HG02970 (cell line): Measurements from ENCODE around the gene SS18L1.
"Not testable (repeated sequence)": the region's sequence is repeated elsewhere in the genome, so short reads cannot be mapped to it uniquely, and the experiment has no call there.

Source experiments
- ATAC-seq: cut with Tn5 transposase; IDR thresholded peaks from one replicate; pipeline ENCODE4 v1.9.1; 2021; ENCODE audit warnings: mild to moderate bottlenecking, moderate library complexity, moderate number of reproducible peaks; ENCODE audit not compliant: unreplicated experiment, low FRiP score

The SS18L1 gene, protein sequence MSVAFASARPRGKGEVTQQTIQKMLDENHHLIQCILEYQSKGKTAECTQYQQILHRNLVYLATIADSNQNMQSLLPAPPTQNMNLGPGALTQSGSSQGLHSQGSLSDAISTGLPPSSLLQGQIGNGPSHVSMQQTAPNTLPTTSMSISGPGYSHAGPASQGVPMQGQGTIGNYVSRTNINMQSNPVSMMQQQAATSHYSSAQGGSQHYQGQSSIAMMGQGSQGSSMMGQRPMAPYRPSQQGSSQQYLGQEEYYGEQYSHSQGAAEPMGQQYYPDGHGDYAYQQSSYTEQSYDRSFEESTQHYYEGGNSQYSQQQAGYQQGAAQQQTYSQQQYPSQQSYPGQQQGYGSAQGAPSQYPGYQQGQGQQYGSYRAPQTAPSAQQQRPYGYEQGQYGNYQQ

DNA sequence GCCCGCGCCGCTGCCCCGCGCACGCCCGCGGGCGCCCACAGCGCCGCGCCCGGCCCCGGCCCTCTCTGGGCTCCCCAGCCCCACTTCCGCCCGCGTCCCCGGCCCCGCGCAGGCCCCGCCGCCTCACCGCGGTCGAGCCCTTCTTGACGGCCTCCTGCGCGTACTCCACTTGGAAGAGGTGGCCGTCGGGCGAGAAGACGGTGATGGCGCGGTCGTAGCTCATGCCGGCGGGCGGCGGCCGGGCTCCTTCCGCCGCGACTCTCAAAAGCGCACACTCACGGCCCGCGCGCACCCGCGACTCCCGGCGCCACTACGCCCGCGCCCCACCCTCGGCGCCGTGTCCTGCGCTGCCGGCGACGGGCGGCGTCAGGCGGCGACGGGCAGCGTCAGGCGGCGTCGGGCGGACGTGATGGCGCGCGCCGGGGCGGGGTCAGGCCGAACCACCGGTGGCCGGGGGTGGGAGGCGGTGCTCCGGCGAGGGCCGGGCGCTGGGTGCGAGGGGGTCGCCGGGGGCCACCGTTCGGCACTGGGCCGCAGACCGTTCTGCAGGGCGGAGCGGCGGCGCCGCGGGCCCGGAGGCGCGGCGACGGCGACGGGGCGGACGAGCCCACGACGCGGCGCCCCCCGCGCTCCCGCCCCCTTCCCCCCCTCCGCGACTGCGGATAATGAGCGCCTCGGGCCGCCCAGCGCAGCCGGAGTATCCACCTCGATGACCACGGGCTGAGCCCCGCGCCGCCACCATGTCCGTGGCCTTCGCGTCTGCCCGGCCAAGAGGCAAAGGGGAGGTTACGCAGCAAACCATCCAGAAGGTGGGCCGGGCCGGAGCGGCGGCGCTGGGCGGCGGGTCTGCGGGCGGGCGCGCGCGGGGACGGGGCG lies at the start of gene SS18L1, which contains the start of gene PSMA7:
Gene SS18L1, plus strand, starts transcription at position 689 of the 876 bp plus-strand sequence. Its CDS starts 52 bp downstream, at position 741.
Gene PSMA7, minus strand, starts transcription at position 314 of the 876 bp plus-strand sequence. Its CDS starts 91 bp downstream, at position 223.
- peak; percentile 73 for ATAC-seq

DNA sequence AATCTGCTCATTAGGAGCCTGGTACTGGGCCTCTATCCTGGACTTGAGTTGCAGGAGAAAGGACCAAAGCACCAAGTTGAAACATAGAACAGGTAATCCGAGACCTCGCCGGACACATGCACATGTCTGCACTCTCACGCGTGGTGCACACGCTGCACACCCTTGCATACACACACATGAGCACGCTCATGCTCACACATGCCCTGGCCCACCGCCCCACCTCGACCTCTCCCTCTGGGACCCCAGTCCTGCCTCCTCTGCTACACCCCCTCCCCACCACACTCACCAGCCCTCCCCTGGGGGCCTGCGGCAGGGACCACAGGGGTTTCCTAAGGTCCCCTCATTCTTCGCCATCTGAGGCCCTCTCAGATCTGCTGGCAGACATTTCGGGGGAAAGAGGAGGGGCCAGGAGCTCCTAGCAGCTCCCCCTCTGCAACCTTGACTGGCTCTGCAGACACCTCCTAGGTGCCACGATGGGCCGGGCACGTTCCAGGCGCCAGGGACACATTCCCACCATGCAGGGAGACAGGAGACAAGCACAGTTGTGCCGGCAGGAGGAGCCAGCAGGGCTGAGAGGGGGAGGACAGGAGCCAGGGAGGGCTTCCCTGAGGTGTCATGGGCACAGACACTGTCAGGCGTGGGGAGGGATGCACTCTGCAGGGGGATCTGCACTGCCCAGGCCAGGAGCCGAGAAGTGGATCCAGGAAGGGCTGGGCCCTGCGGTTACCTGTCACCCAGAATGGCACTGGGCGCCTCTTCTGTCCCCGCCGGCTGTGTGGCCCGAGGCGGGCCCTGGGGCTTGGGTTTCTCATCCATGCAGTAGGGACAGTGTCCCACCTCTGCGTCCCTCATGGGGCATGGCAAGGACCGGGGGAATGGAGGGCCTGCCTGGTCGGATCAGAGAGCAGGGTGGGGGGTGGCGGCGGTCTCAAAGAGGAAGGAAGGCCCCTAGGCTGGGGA lies 46.9 kb upstream of the SS18L1 start:
- no peak for ATAC-seq

DNA sequence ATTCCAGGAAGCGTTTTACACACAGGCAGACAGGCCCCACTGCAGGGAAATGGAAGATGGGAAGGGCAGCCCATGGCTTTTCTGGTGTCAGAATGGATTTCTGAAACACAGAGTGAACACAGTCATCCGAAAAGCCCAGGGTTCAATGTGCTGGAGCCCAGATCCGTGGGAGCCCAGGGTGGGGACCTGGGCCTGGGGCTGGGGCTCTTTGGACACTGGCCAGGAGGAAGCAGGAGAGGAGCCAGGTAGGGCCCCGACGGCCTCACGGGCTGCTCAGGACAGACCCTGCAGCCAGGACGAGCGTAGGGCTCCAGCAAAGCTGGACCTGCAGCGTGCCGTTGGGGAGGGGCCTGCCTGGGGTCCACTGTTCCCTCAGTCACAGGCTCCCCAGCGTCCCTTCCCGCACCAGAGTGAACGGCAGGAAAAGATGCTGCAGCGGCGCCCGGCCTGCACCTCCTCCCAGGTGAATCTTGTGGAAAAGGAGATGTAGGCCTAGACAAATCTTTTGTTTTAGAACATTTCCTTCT lies 45.6 kb upstream of the SS18L1 start:
- ATAC-seq, result no peak

DNA sequence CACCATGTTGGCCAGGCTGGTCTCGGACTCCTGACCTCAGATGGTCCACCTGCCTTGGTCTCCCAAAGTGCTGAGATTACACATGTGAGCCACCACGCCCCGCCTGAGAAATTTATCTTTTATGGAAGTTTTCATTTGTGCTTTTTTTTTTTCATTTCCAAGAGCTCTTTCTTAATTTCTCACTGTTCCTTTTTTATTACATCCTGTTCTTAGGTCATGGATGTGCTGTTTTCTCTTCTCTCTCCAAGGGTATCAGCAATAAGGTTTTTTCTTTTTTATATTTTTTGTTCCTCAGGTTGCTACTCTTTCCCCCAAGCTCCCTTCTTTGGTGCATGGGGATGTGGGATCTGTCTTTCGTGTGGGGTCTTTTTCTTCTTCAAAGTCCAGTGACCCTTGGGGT lies 42.5 kb upstream of the SS18L1 start:
- ATAC-seq, result no peak

DNA sequence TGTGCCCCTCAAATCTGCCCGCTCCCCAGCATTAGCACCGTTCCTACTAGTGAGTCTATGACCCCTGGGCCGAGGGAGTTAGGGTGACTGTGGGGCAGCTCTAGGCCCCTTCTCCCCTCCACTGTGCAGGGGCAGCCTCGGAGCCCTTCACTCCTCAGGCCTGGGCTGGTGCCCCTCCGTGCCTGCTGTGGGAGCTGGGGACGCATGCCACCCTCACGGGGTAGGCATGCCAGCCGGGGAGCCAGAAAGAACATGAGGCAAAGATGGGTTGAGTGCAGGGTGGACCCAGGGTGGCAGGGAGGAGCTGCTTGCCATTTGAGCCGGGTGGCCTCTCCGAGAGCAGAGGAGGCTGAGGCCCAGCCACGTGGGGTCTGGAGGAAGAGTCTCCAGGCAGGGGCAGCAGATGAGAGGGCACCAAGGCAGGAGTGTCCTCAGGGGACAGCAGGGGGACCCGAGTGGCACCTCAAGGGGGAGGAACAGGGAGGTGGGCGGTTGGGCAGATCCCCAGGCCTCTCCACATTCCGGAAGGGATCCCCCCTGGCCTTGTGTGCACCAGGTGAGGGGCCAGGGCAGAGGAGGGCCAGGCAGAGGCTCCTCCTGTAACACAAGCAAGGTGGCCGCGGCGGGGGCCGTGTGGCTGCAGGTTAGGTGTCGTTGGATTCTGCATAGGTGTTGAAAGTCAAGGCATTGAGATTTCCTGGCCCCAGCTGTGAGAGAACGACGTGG lies 39.9 kb upstream of the SS18L1 start:
- no peak for ATAC-seq

DNA sequence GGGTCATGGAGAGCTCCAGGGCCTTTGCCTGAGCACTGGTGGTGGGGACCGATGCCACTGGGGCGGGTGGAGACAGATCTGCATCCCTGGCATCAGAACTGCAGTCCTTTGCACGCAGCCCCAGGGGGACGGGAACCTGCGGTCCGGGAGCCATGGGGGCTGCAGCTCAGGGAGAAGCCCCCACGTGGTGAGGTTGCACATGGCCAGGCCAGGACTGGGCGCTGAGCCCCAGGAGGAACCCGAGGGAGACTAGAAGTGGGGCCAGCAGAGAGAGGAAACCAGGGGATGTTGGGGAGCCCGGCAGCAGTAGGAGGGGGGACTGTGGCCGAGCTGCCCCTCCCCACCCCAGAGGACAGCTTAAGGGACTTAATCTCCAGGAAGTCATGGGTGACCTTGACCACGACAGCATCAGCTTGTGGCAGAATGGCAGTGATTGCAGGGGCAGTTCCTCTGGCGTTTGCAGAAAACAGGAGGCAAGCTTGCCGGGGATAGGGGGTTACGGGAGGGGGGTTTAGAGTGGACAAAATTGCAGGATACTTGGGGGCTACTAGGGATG lies 39.3 kb upstream of the SS18L1 start:
- ATAC-seq, result no peak

DNA sequence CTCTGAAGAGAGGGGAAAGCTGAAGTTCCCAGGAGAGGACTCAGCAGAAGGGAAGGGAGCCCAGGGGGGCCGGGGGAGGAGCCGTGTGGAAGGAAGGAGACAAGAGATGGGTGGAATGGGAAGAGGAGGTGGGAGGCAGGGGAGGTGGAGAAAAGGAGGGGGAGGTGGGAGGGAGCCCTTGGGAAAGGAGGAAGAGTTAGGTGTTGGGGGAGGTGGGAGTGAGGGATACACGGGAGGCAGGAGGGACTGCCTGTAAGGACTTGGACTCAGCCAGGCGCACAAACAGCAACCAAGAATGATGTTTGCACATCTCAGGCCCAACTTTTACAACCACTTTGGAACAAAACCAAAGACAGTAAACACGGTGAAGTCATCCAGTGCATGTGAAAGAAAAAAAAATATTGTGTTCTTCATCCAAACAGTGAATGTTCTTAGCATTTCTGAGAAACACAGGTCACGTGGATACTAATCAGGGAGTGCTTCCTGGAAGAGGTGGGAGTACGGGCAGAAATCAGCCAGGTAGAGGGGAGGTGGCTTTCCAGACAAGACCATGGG lies 38.7 kb upstream of the SS18L1 start:
- no peak for ATAC-seq

DNA sequence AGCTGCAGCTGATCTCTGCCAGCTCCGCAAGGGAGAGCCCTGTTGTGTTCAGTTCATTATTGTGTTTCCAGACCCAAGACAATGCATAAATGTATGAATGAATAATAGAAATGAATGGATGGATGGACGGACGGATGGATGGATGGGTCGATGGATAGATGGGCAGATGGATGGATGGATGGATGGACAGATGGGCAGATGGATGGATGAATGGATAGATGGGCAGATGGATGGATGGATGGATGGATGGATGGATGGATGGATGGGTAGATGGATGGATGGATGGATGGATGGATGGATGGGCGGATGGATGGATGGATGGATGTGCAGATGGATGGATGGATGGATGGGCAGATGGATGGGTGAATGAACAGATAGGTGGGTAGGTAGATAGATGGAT lies 38.0 kb upstream of the SS18L1 start:
- no peak for ATAC-seq

DNA sequence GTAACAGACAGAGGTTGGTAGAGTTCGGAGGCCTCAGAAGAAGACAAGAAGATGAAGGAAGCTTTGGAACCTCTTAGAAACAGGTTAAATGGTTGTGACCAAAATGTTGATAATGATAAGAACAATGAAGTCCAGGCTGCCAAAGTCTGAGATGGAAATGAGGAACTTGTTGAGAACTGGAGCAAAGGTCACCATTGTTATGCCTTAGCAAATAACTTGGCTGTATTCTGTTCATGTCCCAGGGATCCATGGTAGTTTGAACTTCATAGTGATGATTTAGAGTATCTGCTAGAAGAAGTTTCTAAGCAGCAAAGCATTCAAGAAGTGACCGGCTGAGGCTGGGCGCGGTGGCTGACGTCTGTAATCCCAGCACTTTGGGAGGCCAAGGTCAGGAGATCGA lies 32.4 kb upstream of the SS18L1 start:
- no peak for ATAC-seq

DNA sequence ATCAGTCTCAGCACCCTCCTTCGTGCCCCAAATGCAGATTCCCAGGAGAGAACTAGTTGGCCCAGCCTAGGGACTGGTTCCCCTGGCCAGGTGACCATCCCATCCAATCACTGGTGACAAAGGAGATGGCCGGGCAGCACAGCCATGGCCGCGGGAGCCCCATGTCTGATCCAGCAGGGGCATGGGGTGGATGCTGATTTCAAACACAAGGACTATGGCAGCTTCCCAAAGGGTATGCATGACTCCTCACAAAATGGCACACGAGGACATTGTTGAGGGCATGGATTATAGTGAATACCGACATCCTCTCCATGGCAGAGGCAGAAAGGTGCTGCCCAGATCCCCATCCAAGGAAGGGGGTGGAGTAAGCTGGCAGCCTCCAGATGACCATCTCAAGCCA lies 31.2 kb upstream of the SS18L1 start:
- ATAC-seq, result no peak

DNA sequence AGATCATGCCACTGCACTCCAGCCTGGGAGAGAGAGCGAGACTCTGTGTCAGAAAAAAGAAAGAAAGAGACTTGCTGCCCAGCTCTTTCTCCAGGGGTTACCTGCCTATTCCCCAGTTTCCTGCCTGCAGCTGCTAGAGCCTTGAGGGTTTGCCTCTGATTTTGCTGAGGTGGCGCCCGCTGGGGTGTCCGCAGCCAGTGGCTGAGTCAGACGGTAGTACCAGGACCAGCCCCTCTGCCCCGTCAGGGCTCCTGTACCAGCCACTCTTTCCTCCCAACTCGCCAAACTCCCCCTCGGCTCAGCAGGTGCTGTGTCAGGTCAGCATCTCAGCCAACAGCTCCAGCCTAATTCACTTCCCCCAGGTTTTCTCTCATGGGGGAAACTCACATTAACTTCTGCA lies 28.7 kb upstream of the SS18L1 start:
- no peak for ATAC-seq

DNA sequence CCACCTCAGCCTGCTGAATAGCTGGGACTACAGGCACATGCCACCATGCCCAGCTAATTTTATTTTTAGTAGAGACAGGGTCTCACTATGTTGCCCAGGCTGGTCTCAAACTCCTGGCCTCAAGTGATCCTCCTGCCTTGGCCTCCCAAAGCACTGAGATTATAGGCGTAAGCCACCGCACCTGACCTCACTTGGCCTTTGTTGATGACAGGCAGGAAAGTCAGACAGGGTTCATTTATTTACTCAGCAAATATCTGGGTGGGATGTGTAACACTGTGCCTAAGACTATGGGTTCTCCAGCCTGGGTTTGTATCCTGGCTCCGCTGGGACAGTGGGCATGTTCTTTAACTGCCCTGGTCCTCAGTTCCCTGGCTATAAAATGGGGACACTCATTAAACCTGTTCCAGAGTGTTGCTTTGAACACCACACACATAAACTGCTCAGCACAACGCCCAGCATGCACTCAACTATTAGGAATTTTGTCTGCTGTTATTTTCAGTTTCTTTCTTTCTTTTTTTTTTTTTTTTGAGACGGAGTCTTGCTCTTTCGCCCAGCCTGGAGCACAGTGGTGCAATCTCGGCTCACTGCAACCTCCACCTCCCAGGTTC lies 27.7 kb upstream of the SS18L1 start:
- ATAC-seq, result not testable (repeated sequence)

DNA sequence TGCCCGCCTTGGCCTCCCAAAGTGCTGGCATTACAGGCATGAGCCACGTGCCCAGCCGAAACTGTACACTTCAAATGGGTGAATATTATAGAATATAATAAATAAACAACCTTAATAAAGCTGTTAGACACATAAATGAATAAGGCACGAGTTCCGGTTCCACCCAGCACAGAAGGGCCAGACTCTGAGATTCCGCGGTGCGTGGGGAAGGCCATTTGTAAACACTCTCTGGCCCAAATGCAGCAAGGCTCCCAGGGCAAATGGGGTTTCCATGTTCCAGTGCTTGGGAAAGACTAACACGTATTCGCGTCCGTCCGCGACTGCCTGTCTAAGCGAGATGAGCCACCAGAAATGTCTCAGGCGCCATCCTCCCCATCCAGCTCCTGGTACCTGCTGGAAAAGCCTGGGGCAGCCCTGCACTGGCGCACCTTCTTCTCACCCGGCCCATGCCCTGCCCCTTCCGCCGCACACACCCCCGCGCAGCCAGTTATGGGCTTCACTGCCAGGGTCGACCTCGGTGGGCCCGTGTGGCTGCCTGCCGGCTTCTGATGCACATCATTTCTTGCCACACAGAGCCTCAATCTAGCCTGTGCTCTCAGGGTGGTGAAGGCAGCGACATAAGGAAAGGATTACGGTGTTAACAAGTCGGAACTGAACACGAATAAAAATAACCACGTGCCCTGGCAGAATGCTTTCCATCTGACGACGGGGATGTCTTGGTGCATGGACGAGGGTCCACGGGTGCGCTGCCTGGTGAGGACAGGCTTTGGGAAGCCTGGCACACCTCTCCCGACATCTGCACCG lies 26.8 kb upstream of the SS18L1 start:
- ATAC-seq, result no peak

DNA sequence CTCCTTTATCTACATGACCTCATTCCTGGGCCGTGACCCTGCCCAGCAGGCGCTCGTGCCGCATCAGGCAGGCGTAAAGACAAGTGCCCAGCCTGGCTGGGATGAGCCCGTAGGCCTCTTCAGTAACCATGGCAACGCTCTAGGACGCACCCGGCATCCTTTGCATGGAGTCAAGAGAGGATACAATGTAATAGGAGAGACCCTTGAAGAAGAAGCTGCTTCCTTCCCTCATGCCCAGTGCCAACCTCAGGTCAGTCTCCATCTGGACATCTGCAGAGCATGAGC lies 26.3 kb upstream of the SS18L1 start:
- ATAC-seq, result no peak

DNA sequence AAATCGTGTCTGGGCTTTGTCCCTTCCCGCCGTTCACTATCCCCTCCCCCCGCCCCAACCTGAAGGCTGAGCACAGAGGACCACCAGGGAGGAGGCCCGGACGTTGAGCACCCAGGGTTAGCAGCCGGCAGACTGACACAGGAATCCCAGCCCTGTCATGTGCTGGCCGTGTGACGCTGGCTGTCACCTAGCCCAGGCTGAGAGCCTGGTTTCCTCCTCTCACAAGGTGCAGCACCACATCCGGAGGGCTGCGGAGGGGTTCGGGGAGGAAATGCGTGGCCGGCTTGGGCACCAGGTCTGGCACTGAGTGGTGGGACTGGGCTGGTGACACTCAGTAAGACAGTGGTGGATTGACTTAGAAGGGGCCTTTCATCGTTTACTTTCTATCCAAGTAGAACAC lies 25.9 kb upstream of the SS18L1 start:
- ATAC-seq, result no peak

DNA sequence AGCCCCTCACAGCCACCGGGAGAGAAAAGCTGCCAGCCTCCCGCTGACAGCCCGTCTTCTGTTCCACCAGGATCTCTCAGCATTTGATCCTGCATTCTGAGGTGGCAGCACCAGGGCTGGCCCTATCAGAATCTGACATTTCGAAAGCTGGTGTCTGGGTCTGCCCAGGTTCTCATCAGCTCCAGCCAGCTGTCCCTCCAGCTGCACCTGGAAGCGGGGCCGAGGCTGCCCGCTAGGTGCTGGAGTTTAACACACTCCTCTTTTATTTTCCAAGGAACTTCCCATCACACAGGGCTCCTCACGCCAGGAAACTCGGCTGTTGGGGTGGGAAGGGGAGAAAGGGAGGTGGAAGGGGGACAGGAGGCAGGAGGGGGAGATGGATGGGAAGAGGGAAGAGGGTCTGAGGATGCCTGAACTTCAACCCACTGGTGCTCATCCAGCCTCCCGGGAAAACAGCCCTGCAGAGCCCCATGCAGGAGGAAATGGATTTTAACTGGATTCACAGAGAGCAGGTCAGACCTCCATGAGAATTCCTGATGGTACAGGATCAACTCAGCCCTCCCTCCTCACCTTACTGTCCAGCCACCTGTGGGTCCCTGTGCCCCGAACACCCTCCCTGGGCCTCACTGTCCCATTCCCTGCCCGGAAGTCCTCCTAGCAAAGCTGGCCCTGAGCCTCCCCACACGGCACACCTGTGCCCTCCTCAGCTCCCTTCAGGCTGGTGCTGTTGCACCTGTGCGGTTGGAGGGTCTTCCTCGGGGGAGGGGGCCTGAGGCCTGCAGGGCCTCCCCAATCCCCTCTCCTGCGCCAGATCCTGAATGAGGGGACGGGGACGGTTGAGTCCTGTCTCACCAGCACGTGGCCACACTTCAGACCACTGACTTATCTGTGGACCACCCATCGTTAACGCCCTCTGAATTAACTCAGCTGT lies 25.2 kb upstream of the SS18L1 start:
- no peak for ATAC-seq

DNA sequence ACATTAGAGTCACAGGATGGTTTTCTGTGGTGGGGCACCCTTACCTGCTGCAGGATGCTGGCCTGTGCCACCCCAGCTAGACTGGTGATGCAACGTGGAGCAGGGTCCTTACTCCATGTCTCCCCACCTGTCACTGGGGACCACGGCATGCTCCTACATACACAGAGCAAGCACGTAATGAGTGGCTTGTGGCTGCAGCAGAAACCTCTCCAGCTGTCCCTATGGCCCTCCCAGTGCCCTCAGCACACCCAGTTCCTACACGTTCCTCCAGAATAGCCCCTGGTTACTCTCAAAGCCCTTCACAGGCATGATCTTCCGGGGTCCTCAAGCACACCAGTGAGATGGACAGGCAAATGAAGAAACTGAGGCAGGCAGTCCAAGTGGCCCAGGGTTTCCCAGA lies 24.5 kb upstream of the SS18L1 start:
- ATAC-seq, result no peak
